Measurements from ENCODE around the gene IQSEC2.

IQSEC2 gene

GRCh38 chrX:53290441-53291041 lies 9.2 kb upstream of the IQSEC2 start:
- TF ChIP-seq CEBPB (IDR thresholded peaks at IDR 0.05) (no peak), RAD21 (IDR thresholded peaks at IDR 0.05; ENCODE audit: low read depth) (no peak), FOXM1 (IDR thresholded peaks at IDR 0.05; ENCODE audit: borderline replicate concordance, low read depth) (no peak), EP300 (IDR thresholded peaks at IDR 0.05; ENCODE audit: borderline replicate concordance) (no peak), YY1 (IDR thresholded peaks at IDR 0.05; ENCODE audit: low read depth) (no peak), CREB1 (IDR thresholded peaks at IDR 0.05; ENCODE audit: low read depth) (no peak), NFIC (IDR thresholded peaks at IDR 0.05) (no peak), TCF12 (IDR thresholded peaks at IDR 0.05; ENCODE audit: low read depth) (no peak), TAF1 (IDR thresholded peaks at IDR 0.05; ENCODE audit: low read depth) (no peak), ZBTB7A (IDR thresholded peaks at IDR 0.05; ENCODE audit: low read depth) (no peak), EGR1 (IDR thresholded peaks at IDR 0.05) (no peak), TEAD4 (IDR thresholded peaks at IDR 0.05) (no peak), USF1 (IDR thresholded peaks at IDR 0.05) (no peak)
- TF ChIP-seq, protein P1, sequence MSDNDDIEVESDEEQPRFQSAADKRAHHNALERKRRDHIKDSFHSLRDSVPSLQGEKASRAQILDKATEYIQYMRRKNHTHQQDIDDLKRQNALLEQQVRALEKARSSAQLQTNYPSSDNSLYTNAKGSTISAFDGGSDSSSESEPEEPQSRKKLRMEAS (IDR thresholded peaks at IDR 0.05): no peak
- TF ChIP-seq, protein P2, sequence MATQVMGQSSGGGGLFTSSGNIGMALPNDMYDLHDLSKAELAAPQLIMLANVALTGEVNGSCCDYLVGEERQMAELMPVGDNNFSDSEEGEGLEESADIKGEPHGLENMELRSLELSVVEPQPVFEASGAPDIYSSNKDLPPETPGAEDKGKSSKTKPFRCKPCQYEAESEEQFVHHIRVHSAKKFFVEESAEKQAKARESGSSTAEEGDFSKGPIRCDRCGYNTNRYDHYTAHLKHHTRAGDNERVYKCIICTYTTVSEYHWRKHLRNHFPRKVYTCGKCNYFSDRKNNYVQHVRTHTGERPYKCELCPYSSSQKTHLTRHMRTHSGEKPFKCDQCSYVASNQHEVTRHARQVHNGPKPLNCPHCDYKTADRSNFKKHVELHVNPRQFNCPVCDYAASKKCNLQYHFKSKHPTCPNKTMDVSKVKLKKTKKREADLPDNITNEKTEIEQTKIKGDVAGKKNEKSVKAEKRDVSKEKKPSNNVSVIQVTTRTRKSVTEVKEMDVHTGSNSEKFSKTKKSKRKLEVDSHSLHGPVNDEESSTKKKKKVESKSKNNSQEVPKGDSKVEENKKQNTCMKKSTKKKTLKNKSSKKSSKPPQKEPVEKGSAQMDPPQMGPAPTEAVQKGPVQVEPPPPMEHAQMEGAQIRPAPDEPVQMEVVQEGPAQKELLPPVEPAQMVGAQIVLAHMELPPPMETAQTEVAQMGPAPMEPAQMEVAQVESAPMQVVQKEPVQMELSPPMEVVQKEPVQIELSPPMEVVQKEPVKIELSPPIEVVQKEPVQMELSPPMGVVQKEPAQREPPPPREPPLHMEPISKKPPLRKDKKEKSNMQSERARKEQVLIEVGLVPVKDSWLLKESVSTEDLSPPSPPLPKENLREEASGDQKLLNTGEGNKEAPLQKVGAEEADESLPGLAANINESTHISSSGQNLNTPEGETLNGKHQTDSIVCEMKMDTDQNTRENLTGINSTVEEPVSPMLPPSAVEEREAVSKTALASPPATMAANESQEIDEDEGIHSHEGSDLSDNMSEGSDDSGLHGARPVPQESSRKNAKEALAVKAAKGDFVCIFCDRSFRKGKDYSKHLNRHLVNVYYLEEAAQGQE (IDR thresholded peaks at IDR 0.05; ENCODE audit: low read depth): no peak

DNA sequence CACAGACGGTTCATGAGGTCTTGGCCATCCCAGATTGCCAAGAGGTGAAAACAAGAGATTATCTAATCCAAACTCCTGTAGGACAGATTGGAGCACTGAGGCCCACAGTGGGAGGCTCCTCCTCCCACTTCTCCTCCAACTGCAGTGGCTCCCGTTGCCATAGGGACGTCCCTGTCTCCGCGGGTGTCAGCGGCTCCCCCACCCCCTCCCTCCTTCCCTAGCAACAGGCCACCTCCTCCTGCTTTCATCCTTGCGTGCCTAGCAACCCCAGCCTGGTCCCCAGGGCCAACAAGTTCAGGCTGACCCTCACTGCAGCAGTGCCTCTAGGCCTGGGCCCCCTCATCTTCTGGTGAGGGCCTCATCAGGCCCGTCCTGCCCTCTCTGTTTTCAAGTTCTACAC lies 6.8 kb upstream of the IQSEC2 start:
- no peak for TF ChIP-seq TCF12 (IDR thresholded peaks at IDR 0.05; ENCODE audit: low read depth)
- TF ChIP-seq USF1 (IDR thresholded peaks at IDR 0.05): no peak
- TF ChIP-seq, protein P2 (IDR thresholded peaks at IDR 0.05; ENCODE audit: low read depth): no peak
- no peak for TF ChIP-seq EGR1 (IDR thresholded peaks at IDR 0.05)
- TF ChIP-seq ZBTB7A (IDR thresholded peaks at IDR 0.05; ENCODE audit: low read depth): no peak
- no peak for TF ChIP-seq TEAD4 (IDR thresholded peaks at IDR 0.05)
- TF ChIP-seq EP300 (IDR thresholded peaks at IDR 0.05; ENCODE audit: borderline replicate concordance): no peak
- TF ChIP-seq, protein P1 (IDR thresholded peaks at IDR 0.05): no peak
- no peak for TF ChIP-seq CEBPB (IDR thresholded peaks at IDR 0.05)
- no peak for TF ChIP-seq RAD21 (IDR thresholded peaks at IDR 0.05; ENCODE audit: low read depth)
- no peak for TF ChIP-seq FOXM1 (IDR thresholded peaks at IDR 0.05; ENCODE audit: borderline replicate concordance, low read depth)
- TF ChIP-seq CREB1 (IDR thresholded peaks at IDR 0.05; ENCODE audit: low read depth): no peak
- no peak for TF ChIP-seq NFIC (IDR thresholded peaks at IDR 0.05)
- no peak for TF ChIP-seq TAF1 (IDR thresholded peaks at IDR 0.05; ENCODE audit: low read depth)
- no peak for TF ChIP-seq YY1 (IDR thresholded peaks at IDR 0.05; ENCODE audit: low read depth)

DNA sequence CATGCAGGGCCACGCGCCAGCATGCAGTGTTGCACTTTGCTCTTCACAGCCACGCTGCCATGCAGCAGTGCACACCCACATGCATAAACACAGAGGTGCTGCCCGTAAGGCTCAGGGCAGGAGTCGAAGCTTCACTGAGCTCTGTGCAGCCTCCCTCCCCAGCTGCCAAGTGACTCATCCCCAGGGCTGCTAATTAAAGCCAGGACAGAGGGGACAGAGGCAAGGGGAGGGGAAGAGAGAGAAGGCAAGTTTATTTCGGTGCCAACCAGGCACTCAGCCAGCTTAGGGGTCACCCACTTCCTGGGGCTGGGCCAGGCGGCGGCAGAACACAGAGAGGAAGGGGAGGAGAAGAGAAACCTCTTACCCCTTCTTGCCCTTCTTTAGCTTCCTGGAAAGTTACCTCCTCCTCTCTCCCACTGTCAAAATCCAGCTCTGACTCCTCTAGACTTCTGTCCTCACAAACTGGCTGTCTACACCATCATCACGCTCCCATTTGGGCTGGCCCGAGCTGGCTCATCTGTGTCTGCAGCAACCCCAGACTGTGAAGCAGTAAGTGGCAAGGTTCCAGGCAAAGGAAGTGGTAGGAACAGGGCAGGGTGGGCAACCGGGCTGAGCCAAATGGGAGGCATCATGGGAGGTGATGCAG lies 6.2 kb upstream of the IQSEC2 start:
- no peak for TF ChIP-seq RAD21 (IDR thresholded peaks at IDR 0.05; ENCODE audit: low read depth)
- TF ChIP-seq, protein P1 (IDR thresholded peaks at IDR 0.05): peak; percentile 27; the same call in 1 of the 2 replicates
- TF ChIP-seq EP300 (IDR thresholded peaks at IDR 0.05; ENCODE audit: borderline replicate concordance): no peak
- TF ChIP-seq FOXM1 (IDR thresholded peaks at IDR 0.05; ENCODE audit: borderline replicate concordance, low read depth): no peak
- TF ChIP-seq, protein P2 (IDR thresholded peaks at IDR 0.05; ENCODE audit: low read depth): no peak
- no peak for TF ChIP-seq YY1 (IDR thresholded peaks at IDR 0.05; ENCODE audit: low read depth)
- TF ChIP-seq NFIC (IDR thresholded peaks at IDR 0.05): peak; percentile 32; the same call in 1 of the 2 replicates
- no peak for TF ChIP-seq ZBTB7A (IDR thresholded peaks at IDR 0.05; ENCODE audit: low read depth)
- TF ChIP-seq CREB1 (IDR thresholded peaks at IDR 0.05; ENCODE audit: low read depth): no peak
- no peak for TF ChIP-seq EGR1 (IDR thresholded peaks at IDR 0.05)
